HUES48 (cell line): ENCODE results near the gene S100A1.
A peak's percentile ranks its signal among the peaks of the same experiment; 100 is the strongest.
"Not testable (repeated sequence)": the region's sequence is repeated elsewhere in the genome, so short reads cannot be mapped to it uniquely, and the experiment has no call there.

Experiments
- H3K27ac ChIP-seq: one replicate; pipeline ENCODE4 v1.7.0; 2013; ENCODE audit warnings: low read depth, low read length, inconsistent platforms
- H3K27me3 ChIP-seq: 2 replicates; pipeline ENCODE4 v1.6.1; 2013; ENCODE audit warnings: mild to moderate bottlenecking, low read length; ENCODE audit not compliant: control insufficient read depth, insufficient read depth
- H3K36me3 ChIP-seq: 2 replicates; pipeline ENCODE4 v1.6.1; 2013; ENCODE audit warnings: low read length; ENCODE audit not compliant: control insufficient read depth, insufficient read depth
- H3K4me1 ChIP-seq: 2 replicates; pipeline ENCODE4 v1.6.1; 2013; ENCODE audit warnings: mild to moderate bottlenecking, low read length; ENCODE audit not compliant: control insufficient read depth, insufficient read depth
- H3K4me3 ChIP-seq: 2 replicates; pipeline ENCODE4 v1.5.1; 2013; ENCODE audit warnings: mild to moderate bottlenecking, low read depth, low read length
- H3K9ac ChIP-seq: 2 replicates; pipeline ENCODE4 v1.6.1; 2013; ENCODE audit warnings: mild to moderate bottlenecking, low read depth, low read length, moderate library complexity
- H3K9me3 ChIP-seq: 2 replicates; pipeline ENCODE4 v1.6.1; 2013; ENCODE audit warnings: low read length; ENCODE audit not compliant: control insufficient read depth, insufficient read depth

Gene S100A1

DNA sequence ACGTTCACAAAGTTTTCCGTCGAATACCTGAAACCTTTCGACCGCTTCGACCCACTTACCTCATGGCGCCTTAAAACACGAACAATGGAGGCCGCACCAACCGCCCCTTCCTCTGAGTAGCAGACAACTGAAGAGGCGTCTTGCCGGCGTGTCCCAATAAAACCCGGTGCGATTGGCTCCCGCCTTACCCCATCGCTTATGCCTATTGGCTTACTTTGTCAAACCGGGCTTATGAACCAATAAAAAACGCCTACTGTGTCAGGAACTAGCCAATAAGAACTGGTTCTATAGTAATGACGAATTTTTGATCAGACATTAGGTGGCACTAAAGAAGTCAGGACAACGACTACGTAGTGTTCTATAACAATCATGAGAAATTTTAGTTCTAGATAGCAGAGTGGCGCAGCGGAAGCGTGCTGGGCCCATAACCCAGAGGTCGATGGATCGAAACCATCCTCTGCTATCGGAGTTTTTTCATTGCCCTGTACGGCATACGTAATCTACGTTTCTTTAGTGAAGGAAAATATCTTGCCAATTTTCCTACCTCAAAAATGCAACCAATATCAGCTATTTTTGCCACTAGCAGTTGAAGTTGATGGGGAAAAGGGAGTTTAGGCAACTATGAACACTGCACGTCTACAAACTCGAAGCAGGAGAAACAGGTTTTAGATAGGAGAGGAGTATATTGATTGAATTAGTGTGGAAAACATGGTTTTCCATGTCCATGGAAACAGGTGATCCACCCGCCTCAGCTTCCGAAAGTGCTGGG is 42.8 kb downstream of the S100A1 start, which contains the start of gene ILF2:
TSS of gene ILF2 (minus strand) at position 135 of the 769 bp plus-strand sequence. CDS start at position 64, 71 bp downstream.
- H3K9me3 ChIP-seq, result no peaks in the 10 kb centered on the region
- peak within 1 kb of the TSS; percentile 93 for H3K9ac ChIP-seq
- H3K36me3 ChIP-seq, result peaks cover 40% of the 10 kb centered on the region
- H3K27me3 ChIP-seq, result no peaks in the 10 kb centered on the region
- H3K4me3 ChIP-seq, result peak within 1 kb of the TSS; percentile 85
- H3K4me1 ChIP-seq, result peaks cover 4% of the 10 kb centered on the region; the same call in 1 of the 2 replicates
- H3K27ac ChIP-seq, result peak within 1 kb of the TSS; percentile 86

DNA sequence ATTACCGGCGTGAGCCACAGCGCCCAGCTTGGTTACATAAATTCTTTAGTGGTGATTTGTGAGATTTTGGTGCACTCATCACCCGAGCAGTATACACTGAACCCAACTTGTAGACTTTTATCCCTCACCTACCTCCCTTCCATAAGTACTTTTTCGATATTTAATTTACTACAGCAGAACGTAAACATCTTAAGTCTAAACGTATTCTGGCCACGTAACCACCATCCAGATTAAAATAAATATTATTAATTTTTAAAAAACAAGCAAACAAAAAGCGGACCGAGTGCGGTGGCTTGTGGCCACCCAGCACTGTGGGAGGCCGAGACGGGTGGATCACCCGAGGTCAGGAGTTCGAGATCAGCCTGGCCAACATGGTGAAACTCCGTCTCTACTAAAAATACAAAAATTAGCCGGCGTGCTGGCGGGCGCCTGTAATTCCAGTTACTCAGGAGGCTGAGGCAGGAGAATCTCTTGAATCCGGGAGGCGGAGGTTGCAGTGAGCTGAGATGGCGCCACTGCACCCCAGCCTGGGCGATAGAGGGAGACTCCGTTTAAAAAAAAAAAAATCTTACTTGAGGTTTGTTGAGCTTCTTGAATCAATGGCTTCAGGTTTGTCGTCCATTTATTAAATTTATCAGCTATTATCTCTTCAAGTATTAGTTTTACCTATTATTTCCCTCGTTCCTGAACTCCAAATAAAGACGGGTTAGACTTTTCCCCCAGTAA is 43.6 kb downstream of the S100A1 start:
- H3K36me3 ChIP-seq, result peaks cover 32% of the 10 kb centered on the region

DNA sequence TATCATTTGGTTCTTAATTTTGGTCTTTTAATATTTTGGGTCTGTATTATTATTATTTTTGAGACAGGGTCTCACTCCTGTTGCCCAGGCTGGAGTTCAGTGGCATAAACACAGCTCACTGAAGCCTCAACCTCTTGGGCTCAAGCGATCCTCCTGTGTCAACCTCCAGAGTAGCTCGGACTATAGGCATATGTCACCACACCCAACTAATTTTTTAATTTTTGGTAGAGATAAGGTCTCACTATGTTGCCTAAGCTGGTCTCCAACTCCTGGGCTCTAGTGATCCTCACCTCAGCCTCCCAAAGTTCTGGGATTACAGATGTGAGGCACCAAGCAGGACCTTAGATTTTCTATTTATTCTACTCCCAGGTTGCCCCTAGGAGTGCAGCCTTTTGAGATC is 45.3 kb downstream of the S100A1 start:
- Histone ChIP-seq H3K4me1 (peaks cover 7% of the 10 kb centered on the region; the same call in 1 of the 2 replicates), H3K4me3 (no peak overlapping the region), H3K36me3 (peaks cover 15% of the 10 kb centered on the region), H3K27me3 (peaks cover 8% of the 10 kb centered on the region), H3K27ac (no peak overlapping the region), H3K9me3 (no peaks in the 10 kb centered on the region), H3K9ac (no peak overlapping the region)

More for the DNA sequence above, 43.6 kb downstream of the S100A1 start:
- Histone ChIP-seq H3K27ac (peak overlapping the region; percentile 83), H3K4me3 (peak overlapping the region; percentile 85), H3K9ac (peak overlapping the region; percentile 49)
- H3K9me3 ChIP-seq, H3K4me1 ChIP-seq, H3K27me3 ChIP-seq: not testable (repeated sequence)

DNA sequence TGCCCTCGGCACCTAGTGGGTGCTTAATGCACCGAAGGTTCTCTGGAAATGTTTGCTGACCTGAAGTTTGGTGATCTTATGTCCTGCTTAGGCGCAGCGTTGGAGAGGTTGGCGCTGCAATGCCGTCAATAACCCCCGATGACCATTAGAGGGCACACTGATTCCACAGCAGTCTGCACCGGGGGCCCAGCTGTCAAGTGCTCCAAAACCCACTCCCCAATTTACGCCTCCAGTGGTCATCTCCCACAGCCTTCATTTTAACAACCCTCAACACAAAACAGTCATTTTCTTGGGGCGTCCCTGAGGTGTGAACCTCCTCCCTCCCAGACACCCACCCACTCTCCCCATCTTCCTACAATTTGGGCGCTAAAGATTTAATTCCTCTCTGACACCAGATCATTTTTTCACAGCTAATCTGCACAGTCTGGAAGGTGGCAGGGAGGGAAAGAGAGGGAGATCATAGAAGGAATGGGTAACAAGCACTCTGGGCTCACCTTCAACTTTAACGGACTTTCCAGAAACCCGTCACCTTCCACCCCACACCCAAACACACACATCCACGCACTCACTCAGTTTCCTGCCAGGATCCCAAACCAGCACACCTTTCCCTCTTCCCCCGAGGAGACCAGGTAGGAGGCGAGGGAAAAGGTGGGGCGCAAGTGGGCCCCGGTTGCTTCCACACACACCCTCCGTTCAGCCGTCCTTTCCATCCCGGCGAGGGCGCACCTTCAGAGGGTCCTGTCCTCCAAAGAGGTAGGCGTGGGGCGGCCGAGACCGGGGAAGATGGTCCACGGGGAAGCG is 49.7 kb downstream of the S100A1 start:
- peaks cover 7% of the 10 kb centered on the region for H3K4me1 ChIP-seq
- no peaks in the 10 kb centered on the region for H3K36me3 ChIP-seq
- no peak overlapping the region for H3K27ac ChIP-seq
- H3K9ac ChIP-seq, result no peak overlapping the region
- peaks cover 41% of the 10 kb centered on the region for H3K27me3 ChIP-seq
- H3K9me3 ChIP-seq, result no peaks in the 10 kb centered on the region
- peak overlapping the region; percentile 66 for H3K4me3 ChIP-seq

DNA sequence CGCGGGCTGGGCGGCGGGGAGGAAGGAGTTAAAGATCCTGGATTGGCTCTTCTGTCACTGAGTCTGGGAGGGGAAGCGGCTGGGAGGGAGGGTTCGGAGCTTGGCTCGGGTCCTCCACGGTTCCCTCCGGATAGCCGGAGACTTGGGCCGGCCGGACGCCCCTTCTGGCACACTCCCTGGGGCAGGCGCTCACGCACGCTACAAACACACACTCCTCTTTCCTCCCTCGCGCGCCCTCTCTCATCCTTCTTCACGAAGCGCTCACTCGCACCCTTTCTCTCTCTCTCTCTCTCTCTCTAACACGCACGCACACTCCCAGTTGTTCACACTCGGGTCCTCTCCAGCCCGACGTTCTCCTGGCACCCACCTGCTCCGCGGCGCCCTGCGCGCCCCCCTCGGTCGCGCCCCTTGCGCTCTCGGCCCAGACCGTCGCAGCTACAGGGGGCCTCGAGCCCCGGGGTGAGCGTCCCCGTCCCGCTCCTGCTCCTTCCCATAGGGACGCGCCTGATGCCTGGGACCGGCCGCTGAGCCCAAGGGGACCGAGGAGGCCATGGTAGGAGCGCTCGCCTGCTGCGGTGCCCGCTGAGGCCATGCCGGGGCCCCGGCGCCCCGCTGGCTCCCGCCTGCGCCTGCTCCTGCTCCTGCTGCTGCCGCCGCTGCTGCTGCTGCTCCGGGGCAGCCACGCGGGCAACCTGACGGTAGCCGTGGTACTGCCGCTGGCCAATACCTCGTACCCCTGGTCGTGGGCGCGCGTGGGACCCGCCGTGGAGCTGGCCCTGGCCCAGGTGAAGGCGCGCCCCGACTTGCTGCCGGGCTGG is 50.5 kb downstream of the S100A1 start, which contains the start of gene NPR1:
TSS of gene NPR1 (plus strand) at position 170 of the 818 bp plus-strand sequence. CDS start at position 591, 421 bp downstream.
- Histone ChIP-seq H3K9me3 (no peaks in the 10 kb centered on the region), H3K4me3 (peak within 1 kb of the TSS; percentile 66), H3K4me1 (peaks cover 7% of the 10 kb centered on the region), H3K27me3 (peaks cover 41% of the 10 kb centered on the region), H3K9ac (no peak within 1 kb of the TSS), H3K27ac (no peak within 1 kb of the TSS), H3K36me3 (no peaks in the 10 kb centered on the region)

DNA sequence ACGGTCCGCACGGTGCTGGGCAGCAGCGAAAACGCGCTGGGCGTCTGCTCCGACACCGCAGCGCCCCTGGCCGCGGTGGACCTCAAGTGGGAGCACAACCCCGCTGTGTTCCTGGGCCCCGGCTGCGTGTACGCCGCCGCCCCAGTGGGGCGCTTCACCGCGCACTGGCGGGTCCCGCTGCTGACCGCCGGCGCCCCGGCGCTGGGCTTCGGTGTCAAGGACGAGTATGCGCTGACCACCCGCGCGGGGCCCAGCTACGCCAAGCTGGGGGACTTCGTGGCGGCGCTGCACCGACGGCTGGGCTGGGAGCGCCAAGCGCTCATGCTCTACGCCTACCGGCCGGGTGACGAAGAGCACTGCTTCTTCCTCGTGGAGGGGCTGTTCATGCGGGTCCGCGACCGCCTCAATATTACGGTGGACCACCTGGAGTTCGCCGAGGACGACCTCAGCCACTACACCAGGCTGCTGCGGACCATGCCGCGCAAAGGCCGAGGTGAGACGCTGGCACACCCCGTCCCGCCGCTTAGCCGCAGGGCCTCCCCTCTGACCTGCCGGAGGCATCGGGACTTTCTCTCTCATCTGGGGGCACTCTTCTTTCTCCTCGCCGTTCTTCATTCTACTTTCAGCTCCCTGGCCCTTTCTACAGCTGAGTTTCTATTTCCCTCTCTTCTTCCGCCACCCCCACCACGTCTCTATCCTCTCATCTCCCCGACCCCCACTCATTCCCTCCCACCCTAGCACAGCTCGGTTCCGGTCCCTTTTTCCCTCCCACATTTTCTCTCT is 51.3 kb downstream of the S100A1 start:
- no peak overlapping the region for H3K9ac ChIP-seq
- no peak overlapping the region for H3K27ac ChIP-seq
- peak overlapping the region; percentile 66 for H3K4me3 ChIP-seq
- no peaks in the 10 kb centered on the region for H3K9me3 ChIP-seq
- H3K27me3 ChIP-seq, result peaks cover 41% of the 10 kb centered on the region
- no peaks in the 10 kb centered on the region for H3K36me3 ChIP-seq
- H3K4me1 ChIP-seq, result peaks cover 7% of the 10 kb centered on the region

DNA sequence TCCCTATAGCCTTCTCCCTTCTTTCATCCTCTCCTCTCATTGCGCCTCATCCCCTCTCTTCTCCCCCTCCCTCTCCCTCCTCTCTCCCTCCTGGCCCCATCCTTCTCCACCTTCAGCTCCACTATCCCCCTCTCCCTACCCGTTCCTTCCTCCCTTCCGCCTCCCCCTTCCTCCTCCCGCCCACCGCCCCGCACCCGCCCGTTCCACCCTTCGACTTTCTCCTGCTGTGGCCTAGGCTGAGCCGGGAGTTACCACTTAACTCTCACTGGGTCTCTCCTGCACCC is 51.8 kb downstream of the S100A1 start:
- peak overlapping the region; percentile 66 for H3K4me3 ChIP-seq
- peaks cover 41% of the 10 kb centered on the region for H3K27me3 ChIP-seq
- H3K4me1 ChIP-seq, result peaks cover 7% of the 10 kb centered on the region
- H3K9ac ChIP-seq, result no peak overlapping the region
- H3K9me3 ChIP-seq, result no peaks in the 10 kb centered on the region
- no peaks in the 10 kb centered on the region for H3K36me3 ChIP-seq
- H3K27ac ChIP-seq, result no peak overlapping the region
